Measurements from ENCODE around the gene ANKRD61.
"Not testable (repeated sequence)": the region's sequence is repeated elsewhere in the genome, so short reads cannot be mapped to it uniquely, and the experiment has no call there.

The ANKRD61 gene

GRCh38 chr7:6030988-6031387 is at the start of gene ANKRD61:
Gene ANKRD61, plus strand, starts transcription at chr7:6031376. Its CDS starts 0 bp downstream, at chr7:6031376.
- Histone ChIP-seq H3K36me3 (peaks cover 79% of the 10 kb centered on the region), H3K9me3 (ENCODE audit: severe bottlenecking) (no peaks in the 10 kb centered on the region)

GRCh38 chr7:5987061-5987460 is 44.1 kb upstream of the ANKRD61 start:
- not testable (repeated sequence) for DNase-seq; H3K27ac ChIP-seq; H3K27me3 ChIP-seq (ENCODE audit: insufficient read depth, low read depth, severe bottlenecking); H3K4me3 ChIP-seq (ENCODE audit: low read depth, low read length); H3K9me3 ChIP-seq (ENCODE audit: severe bottlenecking)
- H3K36me3 ChIP-seq: peaks cover 10% of the 10 kb centered on the region

More at GRCh38 chr7:6030988-6031387, at the start of gene ANKRD61:
- H3K27ac ChIP-seq: no peak within 1 kb of the TSS
- H3K4me3 ChIP-seq (ENCODE audit: low read depth, low read length): no peak within 1 kb of the TSS
- TF ChIP-seq, protein P1, sequence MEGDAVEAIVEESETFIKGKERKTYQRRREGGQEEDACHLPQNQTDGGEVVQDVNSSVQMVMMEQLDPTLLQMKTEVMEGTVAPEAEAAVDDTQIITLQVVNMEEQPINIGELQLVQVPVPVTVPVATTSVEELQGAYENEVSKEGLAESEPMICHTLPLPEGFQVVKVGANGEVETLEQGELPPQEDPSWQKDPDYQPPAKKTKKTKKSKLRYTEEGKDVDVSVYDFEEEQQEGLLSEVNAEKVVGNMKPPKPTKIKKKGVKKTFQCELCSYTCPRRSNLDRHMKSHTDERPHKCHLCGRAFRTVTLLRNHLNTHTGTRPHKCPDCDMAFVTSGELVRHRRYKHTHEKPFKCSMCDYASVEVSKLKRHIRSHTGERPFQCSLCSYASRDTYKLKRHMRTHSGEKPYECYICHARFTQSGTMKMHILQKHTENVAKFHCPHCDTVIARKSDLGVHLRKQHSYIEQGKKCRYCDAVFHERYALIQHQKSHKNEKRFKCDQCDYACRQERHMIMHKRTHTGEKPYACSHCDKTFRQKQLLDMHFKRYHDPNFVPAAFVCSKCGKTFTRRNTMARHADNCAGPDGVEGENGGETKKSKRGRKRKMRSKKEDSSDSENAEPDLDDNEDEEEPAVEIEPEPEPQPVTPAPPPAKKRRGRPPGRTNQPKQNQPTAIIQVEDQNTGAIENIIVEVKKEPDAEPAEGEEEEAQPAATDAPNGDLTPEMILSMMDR (IDR thresholded peaks at IDR 0.05; ENCODE audit: low read depth, low read length): no peak
- DNase-seq: no peak
- H3K27me3 ChIP-seq (ENCODE audit: insufficient read depth, low read depth, severe bottlenecking): no peaks in the 10 kb centered on the region

DNA sequence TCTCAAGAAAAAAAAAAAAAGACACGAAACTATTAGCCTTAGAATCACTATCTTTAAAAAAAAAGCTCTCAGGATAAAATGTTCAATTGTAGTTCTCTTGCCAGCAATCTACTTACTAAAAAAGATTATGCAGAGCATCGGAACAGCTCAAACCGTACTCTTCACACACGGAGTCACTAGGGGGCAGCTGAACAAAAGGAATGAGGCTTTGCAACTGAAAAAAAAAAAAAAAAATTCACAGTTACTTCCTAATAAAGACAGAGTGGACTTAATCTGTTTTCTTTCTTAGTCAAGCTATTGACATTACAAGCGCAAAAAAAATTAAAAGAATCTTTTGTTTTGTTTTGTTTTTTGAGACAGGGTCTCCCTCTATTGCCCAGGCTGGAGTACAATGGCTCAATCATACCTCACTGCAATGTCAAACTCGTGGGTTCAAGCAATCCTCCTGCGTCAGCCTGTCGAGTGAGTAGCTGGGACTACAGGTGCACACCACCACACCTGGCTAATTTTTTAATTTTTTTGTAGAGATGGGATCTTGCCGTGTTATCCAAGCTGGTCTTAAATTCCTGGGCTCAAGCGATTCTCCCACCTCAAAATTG is 33.9 kb upstream of the ANKRD61 start:
- DNase-seq: peak; percentile 56
- Histone ChIP-seq H3K9me3 (ENCODE audit: severe bottlenecking) (no peaks in the 10 kb centered on the region), H3K36me3 (peaks cover 32% of the 10 kb centered on the region), H3K27me3 (ENCODE audit: insufficient read depth, low read depth, severe bottlenecking) (no peaks in the 10 kb centered on the region), H3K27ac (no peak overlapping the region), H3K4me3 (ENCODE audit: low read depth, low read length) (no peak overlapping the region)
- TF ChIP-seq, protein P1 (IDR thresholded peaks at IDR 0.05; ENCODE audit: low read depth, low read length): peak; percentile 55

- peaks cover 13% of the 10 kb centered on the region for H3K36me3 ChIP-seq
- no peaks in the 10 kb centered on the region for H3K9me3 ChIP-seq (ENCODE audit: severe bottlenecking)
- no peak for DNase-seq
- no peaks in the 10 kb centered on the region for H3K27me3 ChIP-seq (ENCODE audit: insufficient read depth, low read depth, severe bottlenecking)
- TF ChIP-seq, protein P1 (IDR thresholded peaks at IDR 0.05; ENCODE audit: low read depth, low read length): no peak
- H3K4me3 ChIP-seq (ENCODE audit: low read depth, low read length): no peak overlapping the region
- H3K27ac ChIP-seq: no peak overlapping the region
Measured at GRCh38 chr7:6007386-6007785, 23.8 kb upstream of the ANKRD61 start.

DNA sequence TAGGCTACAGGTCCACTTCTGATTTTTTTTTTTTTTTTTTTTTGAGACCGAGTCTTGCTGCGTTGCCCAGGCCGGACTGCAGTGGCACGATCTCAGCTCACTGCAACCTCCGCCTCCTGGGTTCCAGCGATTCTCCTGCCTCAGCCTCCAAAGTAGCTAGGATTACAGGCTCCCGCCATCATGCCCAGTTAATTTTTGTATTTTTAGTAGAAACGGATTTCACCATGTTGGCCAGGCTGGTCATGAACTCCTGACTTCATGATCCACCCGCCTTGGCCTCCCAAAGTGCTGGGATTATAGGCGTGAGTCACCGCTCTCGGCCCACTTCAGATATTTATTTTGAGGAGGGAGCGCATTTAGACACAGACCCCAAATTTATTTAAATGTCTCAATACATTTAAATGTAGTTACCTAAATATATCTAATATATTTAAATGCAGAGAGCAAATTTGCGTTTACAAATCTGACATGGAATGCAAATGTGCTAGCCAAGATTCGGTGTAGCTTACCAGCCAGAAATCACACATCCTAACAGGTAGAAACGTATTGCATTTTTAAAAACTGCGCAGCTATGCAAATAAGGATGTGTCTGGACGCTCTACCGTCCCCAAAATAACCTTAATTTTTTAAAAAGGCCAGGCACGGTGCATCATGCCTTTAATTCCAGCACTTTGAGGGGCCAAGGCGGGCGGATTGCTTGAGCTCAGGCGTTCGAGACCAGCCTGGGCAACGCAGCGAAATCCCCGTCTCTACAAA is 23.2 kb upstream of the ANKRD61 start:
- H3K27ac ChIP-seq: peak overlapping the region; percentile 78
- H3K27me3 ChIP-seq (ENCODE audit: insufficient read depth, low read depth, severe bottlenecking); DNase-seq; H3K9me3 ChIP-seq (ENCODE audit: severe bottlenecking): not testable (repeated sequence)
- H3K4me3 ChIP-seq (ENCODE audit: low read depth, low read length): peak overlapping the region; percentile 85
- H3K36me3 ChIP-seq: peaks cover 18% of the 10 kb centered on the region

GRCh38 chr7:6008668-6009611 is 22.2 kb upstream of the ANKRD61 start, which contains the start of the genes AIMP2 and PMS2:
Gene AIMP2, plus strand, starts transcription at chr7:6009272. Its CDS starts 92 bp downstream, at chr7:6009364.
Gene PMS2, minus strand, starts transcription at chr7:6009049. Its CDS starts 30 bp downstream, at chr7:6009019.
- Histone ChIP-seq H3K27ac (peak within 1 kb of the TSS; percentile 78), H3K36me3 (peaks cover 21% of the 10 kb centered on the region), H3K9me3 (ENCODE audit: severe bottlenecking) (no peaks in the 10 kb centered on the region), H3K4me3 (ENCODE audit: low read depth, low read length) (peak within 1 kb of the TSS; percentile 85), H3K27me3 (ENCODE audit: insufficient read depth, low read depth, severe bottlenecking) (no peaks in the 10 kb centered on the region)
- TF ChIP-seq, protein P1 (IDR thresholded peaks at IDR 0.05; ENCODE audit: low read depth, low read length): 0 out of 2 replicates have a peak, but pooled peaks have one; percentile 29
- DNase-seq: peak; percentile 98

- DNase-seq; H3K9me3 ChIP-seq (ENCODE audit: severe bottlenecking); H3K27me3 ChIP-seq (ENCODE audit: insufficient read depth, low read depth, severe bottlenecking): not testable (repeated sequence)
- Histone ChIP-seq H3K36me3 (peaks cover 29% of the 10 kb centered on the region), H3K27ac (peak overlapping the region; percentile 78), H3K4me3 (ENCODE audit: low read depth, low read length) (peak overlapping the region; percentile 85)
Measured at GRCh38 chr7:6010370-6010769, 20.8 kb upstream of the ANKRD61 start.

Data from WERI-Rb-1 (cell line).